GM12878 (cell line): ENCODE measurements around the gene ADCY9. TPM values are rescaled to one million over a fixed set of nuclear protein-coding genes. Genes with fewer than 3 reads are reported as not detected.

Source experiments
- ATAC-seq: fragments of 200-7000 bp; cut with Tn5 transposase; 3 replicates; pipeline ENCODE4 v1.9.1; 2020; ENCODE audit warnings: mild to moderate bottlenecking, moderate library complexity
- BruUV-seq: library from RNA; stranded (reverse); fragments of 400-500 nt; replicated peaks from 2 replicates; lab custom pipeline; 2021; lab: Mats Ljungman, UMichigan
- CTCF ChIA-PET: fragments of 300-600 bp; sonication (Branson Sonifier 250); formaldehyde crosslinking; extraction: SDS; loops from one replicate; lab custom pipeline; 2021; ENCODE audit warnings: inconsistent platforms; lab: Yijun Ruan, JAX
- POLR2A ChIA-PET: fragments of 350-600 bp; formaldehyde crosslinking; extraction: SDS; loops from one replicate; lab custom pipeline; 2021; ENCODE audit warnings: inconsistent platforms; lab: Charles Lee
- RAD21 ChIA-PET: fragments of 300-600 bp; sonication (Branson Sonifier 250); formaldehyde crosslinking; loops from one replicate; lab custom pipeline; 2023; ENCODE audit warnings: antibody characterized with exemption; ENCODE audit not compliant: unreplicated experiment; lab: Charles Lee
- SMC1A ChIA-PET: fragments of 300-600 bp; sonication (Branson Sonifier 250); formaldehyde crosslinking; loops from one replicate; lab custom pipeline; 2023; ENCODE audit not compliant: unreplicated experiment, uncharacterized antibody; lab: Charles Lee
- DNase-seq: peaks from one replicate; pipeline ENCODE4 v3.0.0-alpha.2; 2011; ENCODE audit warnings: low read depth, low spot score
- FAIRE-seq: peaks from 3 replicates; lab custom pipeline; 2011; peaks lifted over from hg19 to GRCh38; lab: Jason Lieb, UNC
- H2AFZ ChIP-seq: 2 replicates; pipeline ENCODE4 v1.6.0; 2011; ENCODE audit warnings: low read depth, low read length, control low read depth; ENCODE audit not compliant: control insufficient read depth
- H3K27ac ChIP-seq: 2 replicates; pipeline ENCODE4 v1.5.1; 2011; ENCODE audit warnings: control low read depth; ENCODE audit not compliant: control insufficient read depth, insufficient read depth
- H3K27me3 ChIP-seq, 2 experiments: replicated peaks in 1 of 2; 2 replicates each; pipeline versions ENCODE4 v1.6.0 to v1.6.1; 2011; ENCODE audit warnings: low read length in 1 of 2; ENCODE audit not compliant: control insufficient read depth in 2 of 2, insufficient read depth in 2 of 2
- H3K36me3 ChIP-seq, 2 experiments: 2 replicates each; pipeline ENCODE4 v1.5.1; 2011; ENCODE audit warnings: low read length in 1 of 2; ENCODE audit not compliant: control insufficient read depth in 2 of 2, insufficient read depth in 2 of 2
- H3K4me1 ChIP-seq: 2 replicates; pipeline ENCODE4 v1.6.1; 2011; ENCODE audit warnings: mild to moderate bottlenecking, low read length, moderate library complexity, mixed read lengths; ENCODE audit not compliant: control insufficient read depth, insufficient read depth
- H3K4me2 ChIP-seq: 2 replicates; pipeline ENCODE4 v1.6.0; 2011; ENCODE audit warnings: control low read depth; ENCODE audit not compliant: control insufficient read depth, insufficient read depth
- H3K4me3 ChIP-seq: fragments of 200-600 bp; sonication (generic); 2 replicates; pipeline ENCODE4 v1.5.1; 2016
- H3K79me2 ChIP-seq: 2 replicates; pipeline ENCODE4 v1.6.0; 2011; ENCODE audit warnings: low read length; ENCODE audit not compliant: control insufficient read depth, insufficient read depth
- H3K9ac ChIP-seq: 2 replicates; pipeline ENCODE4 v1.8.0; 2011; ENCODE audit warnings: low read length, control low read depth, mixed read lengths; ENCODE audit not compliant: control insufficient read depth, insufficient read depth
- H3K9me3 ChIP-seq: replicated peaks from 3 replicates; pipeline ENCODE4 v1.5.1; 2011; ENCODE audit warnings: mild to moderate bottlenecking, low read length; ENCODE audit not compliant: control insufficient read depth, insufficient read depth
- H4K20me1 ChIP-seq: 2 replicates; pipeline ENCODE4 v1.6.0; 2011; ENCODE audit not compliant: control insufficient read depth, insufficient read depth
- CBFB ChIP-seq: IDR thresholded peaks from 2 replicates; pipeline ENCODE4 v1.6.1; 2016; ENCODE audit warnings: antibody characterized with exemption, low read depth
- ETV6 ChIP-seq, 2 experiments: fragments of 450-650 bp in 1 of 2; IDR thresholded peaks in 1 of 2; conservative IDR thresholded peaks in 1 of 2; 2 replicates each; pipeline ENCODE4 v1.6.1; 2014; ENCODE audit warnings: antibody characterized with exemption in 1 of 2, borderline replicate concordance in 1 of 2, low read depth in 1 of 2, mild to moderate bottlenecking in 1 of 2, moderate library complexity in 1 of 2
- GABPA ChIP-seq: IDR thresholded peaks from 2 replicates; pipeline ENCODE4 v1.6.1; 2014; ENCODE audit warnings: antibody characterized with exemption, low read depth, mild to moderate bottlenecking, inconsistent platforms
- GATAD2B ChIP-seq: fragments of 450-650 bp; conservative IDR thresholded peaks from 2 replicates; pipeline ENCODE4 v1.6.1; 2017; ENCODE audit warnings: low read depth, mild to moderate bottlenecking, moderate library complexity
- HDAC2 ChIP-seq: fragments of 200-600 bp; sonication (generic); IDR thresholded peaks from 2 replicates; pipeline ENCODE4 v1.6.1; 2017
- HDGF ChIP-seq: fragments of 450-650 bp; IDR thresholded peaks from 2 replicates; pipeline ENCODE4 v1.6.1; 2016; ENCODE audit warnings: antibody characterized with exemption
- IKZF2 ChIP-seq, 2 experiments: fragments of 450-650 bp; IDR thresholded peaks; 2 replicates each; pipeline ENCODE4 v1.6.1; 2017; ENCODE audit warnings: mild to moderate bottlenecking in 2 of 2, moderate library complexity in 2 of 2
- RELA ChIP-seq: fragments of 450-650 bp; IDR thresholded peaks from 2 replicates; pipeline ENCODE4 v1.8.0; 2014; ENCODE audit warnings: borderline replicate concordance; ENCODE audit not compliant: partially characterized antibody
- TCF7 ChIP-seq: IDR thresholded peaks from 2 replicates; pipeline ENCODE4 v1.6.1; 2014; ENCODE audit warnings: antibody characterized with exemption, borderline replicate concordance
- USF2 ChIP-seq: IDR thresholded peaks from 2 replicates; pipeline ENCODE4 v1.6.1; 2011; ENCODE audit warnings: low read depth, low read length, improper control_type of control experiment, borderline replicate concordance
- ZBTB33 ChIP-seq: fragments of 450-650 bp; IDR thresholded peaks from 2 replicates; pipeline ENCODE4 v1.6.1; 2017; ENCODE audit warnings: mild to moderate bottlenecking
- ZNF274 ChIP-seq: IDR thresholded peaks from one replicate; pipeline ENCODE4 v1.8.0; 2011; ENCODE audit not compliant: insufficient read length, insufficient read depth
- WGBS: methylation state at CpG from one replicate; pipeline ENCODE4 v1.1.6; 2016; ENCODE audit warnings: low lambda C conversion rate; ENCODE audit not compliant: insufficient replicate concordance, insufficient coverage; ENCODE audit errors: missing lambda C conversion rate; 5-methylcytosine and 5-hydroxymethylcytosine counted together
- in situ Hi-C: fragments of 300-500 bp; cut with MboI; formaldehyde crosslinking; loops from 9 replicates; pipeline ENCODE4 v1.14.3; 2018; ENCODE audit warnings: mixed read lengths
- intact Hi-C: fragments of 100-400 bp; cut with micrococcal nuclease; formaldehyde crosslinking; loops from one replicate; pipeline ENCODE4 v1.14.2; 2022; ENCODE audit not compliant: unreplicated experiment
- polyA plus RNA-seq, 11 experiments: library from polyadenylated mRNA; depleted of rRNA in 4 of 11; unstranded in 6 of 11; stranded (reverse) in 5 of 11; fragments of >200 nt; fragmentation: Nextera tagmentation in 4 of 11; fragmentation: Illumina TruSeq in 1 of 11; extraction: Ambion mirVana in 4 of 11; extraction: Trizol in 1 of 11; gene quantifications; 1 replicate in 1 of 11; 2 replicates in 10 of 11; pipeline versions ENCODE4 v1.2.1 to v1.2.3, GENCODE V29; 2011 to 2016; ENCODE audit warnings: inconsistent platforms in 2 of 11, missing spikeins in 2 of 11, low read depth in 1 of 11
- total RNA-seq, 4 experiments: library from RNA; depleted of rRNA in 3 of 4; stranded (reverse); fragments of >200 nt in 3 of 4; fragmentation: Illumina TruSeq in 1 of 4; extraction: Trizol in 1 of 4; gene quantifications; 2 replicates each; pipeline versions ENCODE4 v1.2.1 to v1.2.3, GENCODE V29; 2013 to 2021

Gene ADCY9
- total and polyA plus RNA-seq, 10 of the 15 experiments (the other 5 are each of a cell fraction or from before 2014, with no cell fraction given) = 0.09 to 0.41 (median 0.15) TPM; not detected in 3

GRCh38 chr16:4131621-4132020 is 15.4 kb upstream of the ADCY9 start:
- ChIA-PET CTCF (no interaction called here), SMC1A (no interaction called here), RAD21 (no interaction called here), POLR2A (no interaction called here)
- H3K9ac ChIP-seq = no peak overlapping the region
- 47% methylated on average over 13 of the region's 13 CpGs for WGBS
- FAIRE-seq (no peak), ATAC-seq (no peak), DNase-seq (no peak)
- H3K27ac ChIP-seq = no peak overlapping the region
- no peak for TF ChIP-seq ZNF274
- no peak for TF ChIP-seq RELA
- no peak for TF ChIP-seq GATAD2B
- no peak for TF ChIP-seq USF2
- no peak for TF ChIP-seq TCF7
- TF ChIP-seq IKZF2 (IDR thresholded peaks at IDR 0.05) = no peak
- TF ChIP-seq GABPA = no peak
- TF ChIP-seq ZBTB33 = no peak
- no peak for TF ChIP-seq ETV6 (conservative IDR thresholded peaks at IDR 0.05 in 1 of 2, IDR thresholded peaks at IDR 0.05 in 1 of 2; ENCODE audit: borderline replicate concordance in 1 of 2, low read depth in 1 of 2)
- TF ChIP-seq HDAC2 = no peak
- no peak for TF ChIP-seq HDGF
- no peak for TF ChIP-seq CBFB
- BruUV-seq = no TSS peak
- no peak overlapping the region for H3K4me2 ChIP-seq
- no peaks in the 10 kb centered on the region for H3K36me3 ChIP-seq
- H4K20me1 ChIP-seq = no peaks in the 10 kb centered on the region
- no peaks in the 10 kb centered on the region; a peak in 1 of 4 replicates for H3K27me3 ChIP-seq
- no peak overlapping the region for H3K4me3 ChIP-seq
- no peaks in the 10 kb centered on the region for H3K9me3 ChIP-seq
- H3K79me2 ChIP-seq = no peaks in the 10 kb centered on the region
- in situ Hi-C loops = no loop called here
- no peaks in the 10 kb centered on the region for H3K4me1 ChIP-seq
- H2AFZ ChIP-seq = no peak overlapping the region
- intact Hi-C loops = no loop called here
